Measurements from ENCODE around the gene LSMEM2.
"Not testable (repeated sequence)": the region's sequence is repeated elsewhere in the genome, so short reads cannot be mapped to it uniquely, and the experiment has no call there.

LSMEM2 gene

DNA sequence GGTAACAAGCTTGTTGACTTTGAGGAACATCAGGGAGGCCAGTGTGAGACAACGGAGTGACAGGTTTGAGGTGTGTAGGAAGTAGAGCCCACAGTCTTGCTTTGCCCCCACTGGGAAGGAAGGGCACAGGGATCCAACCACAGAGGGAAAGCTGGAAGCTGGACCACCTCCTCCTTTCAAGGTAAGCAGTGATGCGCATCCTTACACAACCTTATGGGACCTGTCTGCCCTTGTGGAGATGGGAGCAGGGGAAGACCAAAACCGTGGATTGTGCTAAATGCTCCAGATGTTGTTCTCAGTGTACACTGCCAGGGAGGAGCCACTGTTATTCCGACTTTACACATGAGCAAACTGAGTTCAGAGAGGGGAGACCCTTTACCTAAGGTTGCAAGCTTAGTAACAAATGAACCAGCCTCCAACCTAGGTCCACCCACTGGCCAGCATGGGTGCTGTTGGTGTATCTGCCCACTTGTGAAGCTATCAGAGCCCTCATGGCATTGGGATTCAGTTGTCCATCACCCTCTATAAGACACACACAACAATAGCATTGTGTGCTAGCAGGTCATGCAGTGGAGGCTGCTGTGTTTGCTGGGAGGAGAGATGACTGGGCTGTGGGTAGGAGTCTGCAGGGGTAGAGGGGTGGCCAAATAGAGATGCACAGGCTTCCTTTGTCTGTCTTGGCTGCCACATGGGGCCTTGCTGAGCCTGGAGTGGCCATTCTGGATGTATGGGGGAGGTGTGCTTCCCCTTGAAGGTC is 586 bp upstream of the LSMEM2 start:
- DNase-seq (ENCODE audit: low read depth, low spot score) = no peak

DNA sequence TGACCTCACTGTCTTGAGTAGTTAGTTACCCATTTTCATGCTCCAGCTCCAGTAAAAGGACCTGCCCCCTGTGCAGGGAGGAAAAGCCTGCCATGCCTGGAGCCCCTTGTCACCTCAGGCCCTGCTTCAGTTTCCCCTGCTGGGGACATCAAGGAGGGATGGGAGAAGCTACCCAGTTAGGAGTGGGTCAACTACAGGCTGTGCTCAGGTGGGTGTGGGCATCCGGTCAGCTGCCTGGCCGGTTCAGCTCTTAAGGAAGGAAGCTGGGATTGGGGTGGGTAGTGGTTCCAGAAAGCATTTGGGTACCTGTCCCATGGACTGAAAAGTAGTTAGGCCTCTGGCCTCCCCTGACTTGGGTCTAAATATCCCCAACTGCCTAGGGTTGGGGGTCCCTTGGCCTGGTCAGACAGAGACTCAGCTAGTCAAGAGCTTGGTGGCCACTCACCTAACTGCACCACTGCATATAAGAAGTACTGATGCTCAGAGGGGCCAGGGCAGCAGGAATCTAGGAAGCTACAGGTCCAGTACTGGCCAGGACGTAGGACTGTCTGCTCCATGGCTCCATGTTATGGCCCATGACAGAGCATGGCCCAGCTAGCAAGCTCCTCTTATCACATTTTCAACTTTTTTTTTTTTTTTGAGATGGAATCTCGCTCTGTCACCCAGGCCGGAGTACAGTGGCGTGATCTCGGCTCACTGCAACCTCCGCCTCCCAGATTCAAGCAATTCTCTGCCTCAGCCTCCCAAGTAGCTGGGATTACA is 549 bp downstream of the LSMEM2 start:
- no peak for DNase-seq (ENCODE audit: low read depth, low spot score)

DNA sequence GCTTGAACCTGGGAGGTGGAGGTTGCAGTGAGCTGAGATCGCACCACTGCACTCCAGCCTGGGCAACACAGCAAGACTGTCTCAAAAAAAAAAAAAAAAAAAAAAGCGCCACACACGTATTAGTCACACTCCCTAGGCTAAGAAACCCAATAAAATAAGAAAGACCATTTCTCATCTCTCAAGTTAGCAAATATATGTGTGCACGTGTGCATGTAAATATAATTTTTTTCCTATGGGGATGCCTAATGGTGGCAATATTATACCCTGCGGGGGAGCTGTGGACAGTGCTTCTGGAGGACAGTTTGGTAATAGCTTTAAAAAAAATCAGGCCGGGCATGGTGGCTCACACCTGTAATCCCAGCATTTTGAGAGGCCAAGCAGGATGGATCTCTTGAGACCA is 5.2 kb downstream of the LSMEM2 start:
- not testable (repeated sequence) for DNase-seq (ENCODE audit: low read depth, low spot score)

DNA sequence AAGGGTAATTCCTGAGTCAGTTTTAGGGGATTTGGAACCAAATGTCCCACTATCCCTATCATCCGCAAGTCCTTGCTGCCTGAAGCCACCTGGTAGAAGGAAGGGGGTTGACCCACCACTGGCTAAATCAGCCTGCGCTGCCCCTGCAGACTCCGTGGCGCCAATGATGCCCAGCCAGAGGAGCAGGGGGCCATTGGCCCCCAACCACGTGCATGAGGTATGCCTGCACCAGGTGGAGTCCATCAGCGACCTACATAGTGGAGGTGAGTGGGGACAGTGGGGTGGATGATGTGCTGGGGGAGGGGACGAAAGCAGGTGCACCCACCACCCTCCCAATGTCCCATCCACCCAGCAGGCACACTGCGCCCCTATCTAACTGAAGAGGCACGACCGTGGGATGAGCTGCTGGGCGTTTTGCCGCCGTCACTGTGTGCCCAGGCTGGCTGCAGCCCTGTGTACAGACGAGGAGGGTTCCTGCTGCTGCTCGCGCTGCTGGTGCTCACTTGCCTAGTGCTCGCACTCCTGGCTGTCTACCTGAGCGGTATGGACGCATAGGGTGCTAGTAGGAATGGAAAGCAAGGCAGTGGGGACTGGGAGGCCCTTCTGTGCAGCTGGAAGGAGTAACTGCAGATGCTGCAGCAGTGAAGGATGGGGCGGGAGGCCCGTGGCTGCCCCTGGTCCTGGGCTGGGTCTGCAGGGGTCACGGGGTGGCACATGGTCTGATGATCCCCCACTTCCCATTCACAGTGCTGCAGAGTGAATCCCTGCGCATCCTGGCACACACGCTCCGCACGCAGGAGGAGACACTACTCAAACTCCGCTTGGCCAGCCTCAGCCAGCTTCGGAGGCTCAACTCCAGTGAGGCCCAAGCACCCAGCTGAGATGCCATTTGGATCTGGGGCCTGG is 7.7 kb downstream of the LSMEM2 start:
- no peak for DNase-seq (ENCODE audit: low read depth, low spot score)

DNA sequence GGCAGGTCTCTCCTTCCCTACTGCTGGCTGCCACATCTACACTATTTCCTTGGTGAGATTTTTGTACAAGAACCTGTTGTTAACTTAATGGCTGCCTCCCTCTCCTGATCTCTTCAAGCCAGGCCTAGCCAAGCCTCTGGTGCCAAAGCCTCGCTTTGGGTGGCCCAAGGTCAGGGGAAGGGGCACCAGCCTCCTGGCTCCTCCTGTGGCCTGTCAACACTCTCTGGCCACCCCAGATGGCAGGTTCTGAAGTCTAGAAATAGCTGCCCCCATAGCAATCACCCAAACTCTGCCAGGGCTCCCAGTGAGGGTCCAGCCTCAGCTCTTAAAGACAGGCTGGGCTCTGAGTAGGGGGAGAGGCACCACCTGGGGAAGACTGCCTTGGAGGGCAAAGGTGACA is 8.4 kb downstream of the LSMEM2 start:
- no peak for DNase-seq (ENCODE audit: low read depth, low spot score)

DNA sequence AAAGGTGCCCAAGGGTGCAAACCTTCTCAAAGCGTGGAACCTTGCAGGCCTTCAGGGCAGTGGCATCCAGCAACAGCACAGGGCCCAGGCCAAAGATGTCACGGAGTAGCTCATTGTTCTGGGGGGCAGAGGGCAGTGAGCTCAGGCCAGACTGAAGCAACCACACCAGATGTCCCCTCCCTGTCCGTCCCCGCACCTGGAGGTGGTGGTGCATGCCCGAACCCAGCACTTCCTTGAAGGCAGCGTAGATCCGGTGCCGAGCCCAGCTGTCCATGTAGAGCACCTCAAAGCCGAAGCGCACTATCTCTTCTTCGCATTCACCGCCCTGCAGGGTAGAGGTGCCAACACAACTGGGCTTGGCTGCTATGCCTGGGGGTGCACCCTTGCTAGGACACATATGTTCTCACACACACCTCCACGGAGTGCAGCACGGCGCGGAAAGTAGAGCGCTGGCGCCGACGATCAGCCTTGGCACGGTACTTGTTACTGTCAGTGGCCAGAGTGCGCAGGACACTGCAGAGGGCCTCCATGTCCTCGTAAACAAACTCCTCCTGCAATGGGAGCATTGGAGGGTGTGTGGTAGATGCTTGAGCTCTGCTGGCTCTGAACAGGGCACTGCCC is 9.6 kb downstream of the LSMEM2 start:
- no peak for DNase-seq (ENCODE audit: low read depth, low spot score)

DNA sequence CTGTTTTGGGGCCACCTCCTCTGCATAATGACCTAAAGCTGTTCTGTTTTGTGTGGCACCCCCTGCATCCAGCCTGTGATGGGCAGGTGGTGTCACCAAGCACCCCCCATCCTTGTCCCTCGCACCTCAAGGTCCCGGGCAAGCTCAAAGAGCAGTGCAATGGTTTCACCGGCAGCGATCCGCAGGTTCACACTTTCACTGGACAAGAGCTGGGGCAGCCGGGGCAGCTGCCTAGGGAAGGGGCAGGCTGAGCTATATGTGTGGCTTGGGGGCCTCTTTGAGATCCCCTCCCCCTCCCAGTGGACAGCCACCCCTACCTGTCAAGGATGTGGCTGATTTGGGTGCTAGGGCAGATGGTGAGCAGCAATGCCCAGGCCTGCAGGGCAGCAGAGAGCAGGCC is 10.2 kb downstream of the LSMEM2 start:
- no peak for DNase-seq (ENCODE audit: low read depth, low spot score)

DNA sequence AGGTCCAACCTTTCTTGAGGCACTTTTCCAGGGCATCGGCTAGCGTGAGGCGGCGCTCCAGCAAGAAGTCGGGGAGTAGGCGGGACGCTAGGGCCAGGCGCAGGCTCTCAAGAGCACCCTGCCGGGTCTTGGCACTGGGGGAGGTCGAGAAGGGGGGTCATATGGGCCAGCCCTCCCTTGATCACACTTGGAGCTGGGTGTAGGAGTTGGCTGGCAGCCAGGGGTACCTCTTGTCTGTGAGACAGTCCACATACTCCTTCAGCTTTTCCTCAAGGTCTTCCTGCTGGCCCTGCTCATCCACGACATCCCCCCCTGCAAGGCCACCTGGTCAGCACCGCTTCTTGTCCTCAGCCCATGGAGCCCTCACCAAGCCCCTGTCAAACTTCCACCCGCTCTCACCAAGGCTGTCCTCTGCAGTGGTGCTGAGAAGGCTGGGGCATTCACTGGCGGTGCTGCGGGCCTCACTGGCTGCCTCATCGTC is 11.3 kb downstream of the LSMEM2 start:
- DNase-seq (ENCODE audit: low read depth, low spot score) = no peak

DNA sequence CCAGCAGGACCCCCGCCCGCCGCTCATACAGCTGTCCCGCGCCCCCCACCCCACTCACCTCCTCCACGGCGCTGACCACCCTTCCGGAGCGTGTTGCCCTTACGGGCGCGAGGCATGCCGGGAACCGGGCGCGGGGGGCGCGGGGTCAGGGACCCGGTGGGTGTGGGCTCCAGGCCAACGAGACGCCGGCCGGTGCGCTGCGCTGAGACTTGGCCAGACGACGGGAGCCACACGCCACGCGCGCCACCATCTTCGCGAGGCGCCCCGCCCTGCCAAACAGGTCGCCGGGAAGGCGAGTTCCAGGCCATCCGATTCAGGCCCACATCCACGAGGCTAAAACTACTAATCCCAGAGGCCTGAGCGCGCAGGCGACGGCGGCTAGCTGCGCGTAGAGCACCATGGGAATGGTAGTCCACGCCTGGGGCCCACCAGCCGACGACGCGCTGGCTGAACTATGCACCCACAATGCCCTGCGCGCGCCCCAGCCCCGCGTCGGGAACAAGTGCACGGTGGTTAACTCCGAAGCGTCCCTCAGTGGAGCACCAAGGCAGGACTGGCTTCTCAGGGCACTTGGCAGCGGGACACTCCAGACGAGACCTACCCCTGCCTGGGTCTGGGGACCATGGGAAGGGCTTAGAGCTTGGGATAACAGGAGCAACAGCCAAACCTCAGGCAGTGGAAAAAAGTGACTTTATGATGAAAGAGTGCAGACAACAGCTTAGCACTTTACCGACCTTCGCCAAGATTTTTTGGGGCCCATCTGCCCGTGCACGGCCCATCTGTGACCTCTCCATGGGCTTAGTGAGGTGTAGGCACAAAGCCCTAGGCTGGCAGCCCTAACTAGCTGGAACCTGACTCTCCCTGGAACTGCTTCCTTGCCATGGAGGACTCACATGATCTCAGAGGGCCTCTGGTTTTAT is 13.5 kb downstream of the LSMEM2 start, which contains the start of gene IFRD2:
Gene IFRD2, minus strand, starts transcription at position 271 of the 920 bp plus-strand sequence. Its CDS starts 155 bp downstream, at position 116.
- DNase-seq (ENCODE audit: low read depth, low spot score) = peak; percentile 92

DNA sequence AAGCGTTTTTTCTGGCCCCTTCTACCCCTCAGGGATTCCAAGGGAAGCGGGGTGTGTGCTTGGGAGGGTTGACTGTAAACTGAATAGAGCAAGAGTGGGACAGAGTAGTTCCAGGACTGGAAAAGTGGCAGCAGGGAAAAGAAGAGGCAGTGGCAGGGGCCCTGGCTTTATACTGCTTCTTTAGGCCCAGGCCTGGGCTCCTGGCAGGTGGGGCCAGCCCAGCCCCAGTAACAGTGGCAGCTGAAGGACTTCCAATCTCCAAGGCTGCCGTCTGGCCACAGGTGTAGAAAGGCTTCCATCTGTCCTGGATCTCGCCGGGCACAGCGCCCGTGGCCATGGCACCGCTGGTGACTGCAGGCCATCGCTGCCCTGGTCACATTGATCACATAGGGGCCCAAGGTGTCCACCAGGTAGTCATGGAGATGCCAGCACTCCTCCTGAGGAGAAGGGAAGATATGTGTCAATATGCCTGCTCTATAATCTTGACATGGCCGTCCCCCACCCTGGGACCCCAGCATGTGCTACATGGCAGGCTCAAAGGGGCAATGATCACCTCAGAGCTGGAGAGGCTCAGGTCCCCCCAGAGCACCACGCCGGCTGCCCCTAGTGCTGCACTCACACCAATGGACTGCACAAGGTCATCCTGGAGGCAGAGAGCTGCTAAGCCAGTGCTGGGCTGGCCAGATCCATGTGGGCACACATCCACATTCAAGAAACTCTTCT is 14.4 kb downstream of the LSMEM2 start:
- DNase-seq (ENCODE audit: low read depth, low spot score) = no peak

DNA sequence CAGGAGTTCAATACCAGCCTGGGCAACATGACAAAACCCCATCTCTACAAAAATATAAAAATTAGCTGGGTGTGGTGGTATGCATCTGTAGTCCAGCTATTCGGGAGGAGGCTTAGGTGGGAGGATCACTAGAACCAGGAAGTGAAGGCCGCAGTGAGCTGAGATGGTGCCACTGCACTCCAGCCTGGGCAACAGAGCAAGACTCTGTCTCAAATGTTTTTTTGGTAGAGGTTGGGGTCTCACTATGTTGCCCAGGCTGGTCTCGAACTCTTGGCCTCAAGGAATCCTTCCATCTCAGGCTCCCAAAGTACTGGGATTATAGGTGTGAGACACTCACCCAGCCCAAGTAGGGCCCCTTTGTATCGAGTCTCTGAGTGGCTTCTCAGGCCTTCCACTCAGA is 15.2 kb downstream of the LSMEM2 start:
- no peak for DNase-seq (ENCODE audit: low read depth, low spot score)

DNA sequence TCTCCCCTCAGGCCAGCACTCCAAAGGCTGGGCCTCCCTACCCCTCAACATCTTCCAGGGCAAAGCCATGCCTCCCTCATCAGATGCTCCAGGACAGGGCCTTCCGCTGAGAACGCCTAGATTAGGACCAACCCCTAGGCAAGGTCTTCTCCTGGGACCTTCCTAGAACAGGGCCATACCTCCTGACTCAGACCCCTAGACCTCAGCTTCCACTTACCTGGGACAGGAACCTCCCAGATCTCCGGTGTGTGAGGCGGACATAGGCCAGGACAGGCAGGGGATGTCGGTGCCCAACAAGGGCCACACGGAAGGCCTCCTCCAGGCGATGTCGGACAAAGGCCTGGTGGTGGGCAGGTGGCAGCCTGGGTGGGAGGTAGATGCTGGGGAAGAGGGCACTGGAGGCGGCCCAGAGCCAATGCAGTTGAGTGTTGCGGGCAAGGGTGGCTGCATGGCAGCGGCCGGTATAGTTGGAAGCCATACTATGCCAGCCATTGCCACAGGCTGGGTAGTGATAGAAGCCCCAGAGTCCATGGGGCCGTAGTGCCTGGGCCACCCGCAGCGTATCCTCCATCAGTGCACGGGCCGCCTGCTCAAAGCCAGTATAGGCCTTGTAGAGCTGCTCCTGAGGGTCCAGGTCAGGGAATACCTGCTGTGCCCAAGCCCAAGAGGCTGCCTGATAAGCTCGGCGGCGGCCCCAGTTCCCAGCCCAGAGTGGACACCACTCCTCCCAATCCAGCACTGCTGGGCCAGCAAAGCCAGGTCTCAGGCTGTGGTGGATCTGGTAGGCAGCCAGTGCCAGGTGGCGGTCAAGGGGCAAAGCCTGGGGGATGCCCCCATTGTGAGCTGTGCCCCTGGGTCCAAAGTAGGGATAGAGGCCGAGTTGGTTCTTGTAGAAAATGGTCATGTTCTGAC is 15.9 kb downstream of the LSMEM2 start:
- DNase-seq (ENCODE audit: low read depth, low spot score) = no peak

DNA sequence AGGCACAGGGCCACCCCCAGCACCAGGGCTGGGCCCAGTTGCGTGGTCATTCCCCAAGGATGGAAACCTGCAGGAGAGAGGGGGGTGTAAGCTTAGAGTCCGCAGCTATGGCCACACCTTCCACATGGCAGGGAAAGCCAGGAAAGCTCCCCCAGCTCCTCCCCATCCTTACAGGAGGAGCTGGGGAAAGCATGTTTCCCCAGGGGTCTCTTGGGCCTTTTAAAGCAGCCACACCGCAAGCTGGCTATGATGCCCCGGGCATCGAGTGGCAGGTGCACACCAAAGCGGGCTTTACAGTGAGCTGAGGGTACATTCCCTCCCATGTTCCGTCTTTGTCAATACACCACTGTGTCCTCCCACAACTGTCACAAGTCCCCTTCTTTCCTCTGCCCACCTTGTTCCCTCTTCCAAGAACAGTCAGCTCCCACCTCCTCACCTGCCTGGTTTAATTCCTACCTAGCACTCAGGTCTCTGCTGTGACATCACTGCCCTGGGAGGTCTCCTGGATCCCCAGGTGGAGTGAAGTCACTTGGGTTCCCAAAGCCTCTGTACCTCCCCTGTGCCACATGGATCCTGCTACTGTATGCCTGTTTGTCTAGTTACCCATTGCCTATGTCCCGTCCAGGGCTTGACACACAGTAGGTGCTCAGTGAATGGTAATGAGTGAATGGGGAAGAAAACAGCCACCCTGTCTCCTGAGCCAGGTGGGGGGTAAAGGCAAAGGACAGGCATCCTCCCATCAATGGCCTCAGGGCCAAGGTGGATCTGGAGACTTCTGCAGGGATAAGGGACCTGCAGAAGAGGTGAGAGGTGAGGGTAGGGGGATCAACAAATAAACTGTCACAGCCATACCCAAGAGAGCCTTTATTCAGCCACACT is 16.9 kb downstream of the LSMEM2 start:
- DNase-seq (ENCODE audit: low read depth, low spot score) = no peak

DNA sequence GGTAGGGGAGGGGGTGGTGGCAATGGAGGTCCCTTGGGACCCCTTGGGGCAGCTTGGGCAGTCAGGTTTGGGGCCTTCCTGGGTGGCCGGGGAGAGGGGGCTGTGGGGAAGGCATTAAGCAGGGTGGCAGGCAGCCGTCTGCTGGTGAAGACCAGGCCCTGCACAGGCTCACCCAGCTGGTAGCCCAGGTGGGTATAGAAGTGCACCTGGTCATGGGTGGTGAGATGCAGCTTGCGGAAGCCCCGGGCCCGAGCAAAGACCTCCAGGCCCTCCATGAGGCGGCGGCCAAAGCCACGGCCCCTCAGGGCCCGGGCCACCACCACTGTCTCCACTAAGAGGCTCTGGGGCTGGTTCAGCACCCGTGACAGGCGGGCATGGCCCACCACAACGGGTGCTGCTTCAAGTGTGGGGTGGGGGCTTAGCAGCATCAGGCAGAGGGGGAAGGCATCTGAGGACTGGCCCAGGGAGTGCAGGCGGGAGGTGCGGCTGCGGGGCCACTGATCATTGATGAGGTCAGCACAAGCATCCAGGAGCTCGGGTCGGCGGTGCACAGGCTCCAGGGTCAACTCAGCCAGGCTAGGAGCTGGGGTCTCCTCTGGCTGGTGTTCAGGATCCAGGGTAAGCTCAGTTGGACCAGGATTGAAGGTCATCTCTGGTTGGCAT is 18.0 kb downstream of the LSMEM2 start:
- DNase-seq (ENCODE audit: low read depth, low spot score) = no peak

DNA sequence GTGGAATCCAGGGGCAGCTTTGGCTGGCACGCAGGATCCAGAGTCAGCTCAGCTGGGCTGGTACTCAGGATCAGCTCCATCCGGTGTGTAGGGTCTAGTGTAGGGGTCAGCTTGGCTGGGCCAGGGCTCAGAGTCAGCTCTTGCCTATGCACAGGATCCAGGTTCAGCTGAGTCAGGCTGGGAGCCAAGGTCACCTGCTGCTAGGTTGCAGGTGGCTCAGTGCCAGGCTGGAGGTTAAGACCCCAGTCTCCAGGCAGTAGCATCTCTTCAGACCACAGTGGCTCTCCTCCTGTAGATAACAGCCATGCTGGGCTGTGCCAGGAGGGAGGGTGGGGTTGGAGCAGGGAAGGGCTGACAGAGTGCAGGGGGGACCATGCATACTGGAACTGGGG is 18.5 kb downstream of the LSMEM2 start:
- DNase-seq (ENCODE audit: low read depth, low spot score) = no peak

DNA sequence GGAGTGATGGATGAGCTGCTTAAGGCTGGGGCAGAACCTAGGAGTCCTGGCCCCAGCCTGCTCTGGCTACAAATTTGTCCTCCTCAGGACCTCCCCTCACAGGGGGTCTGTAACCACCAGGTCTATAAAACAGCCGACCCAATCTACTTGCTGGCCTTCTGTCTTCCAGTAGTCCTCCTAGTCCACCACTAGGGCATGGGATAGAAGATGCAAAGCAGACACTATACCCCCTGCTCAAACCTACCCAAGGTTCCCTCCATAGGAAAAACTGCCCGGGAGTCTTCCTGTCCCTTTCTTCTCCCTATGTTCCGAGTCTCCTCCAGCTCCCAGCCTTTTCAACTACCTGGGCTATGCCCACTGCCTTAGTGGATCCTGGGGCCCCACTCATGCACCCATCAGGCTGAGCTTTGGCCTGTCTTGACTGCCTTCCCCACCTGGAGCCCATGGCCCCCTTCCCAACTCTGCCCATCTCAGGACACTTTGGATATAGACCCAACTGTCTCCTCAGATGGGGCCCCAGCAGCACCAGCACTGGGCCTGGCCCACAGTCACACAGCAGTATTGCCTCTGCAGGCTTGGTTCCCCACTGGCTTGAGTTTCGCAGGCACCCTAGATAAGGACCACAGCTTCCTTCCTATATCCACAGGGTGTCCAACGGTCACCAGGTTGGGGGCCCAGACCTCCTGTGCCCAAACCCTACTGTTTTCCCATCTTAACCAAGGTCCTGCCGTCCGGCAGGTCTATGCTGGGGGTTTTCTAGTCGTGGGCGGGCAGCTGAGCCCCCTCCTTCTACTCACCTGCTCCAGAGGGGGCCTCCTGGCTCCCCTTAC is 19.2 kb downstream of the LSMEM2 start:
- no peak for DNase-seq (ENCODE audit: low read depth, low spot score)

All from brain pericyte (primary cell).